ENCODE data around the gene GATA2.
A peak's percentile ranks its signal among the peaks of the same experiment; 100 is the strongest.

GATA2 gene

GRCh38 chr3:128455786-128456748 lies 36.9 kb downstream of the GATA2 start:
- ATAC-seq: no peak

GRCh38 chr3:128455116-128455515 lies 37.9 kb downstream of the GATA2 start:
- no peak for ATAC-seq

DNA sequence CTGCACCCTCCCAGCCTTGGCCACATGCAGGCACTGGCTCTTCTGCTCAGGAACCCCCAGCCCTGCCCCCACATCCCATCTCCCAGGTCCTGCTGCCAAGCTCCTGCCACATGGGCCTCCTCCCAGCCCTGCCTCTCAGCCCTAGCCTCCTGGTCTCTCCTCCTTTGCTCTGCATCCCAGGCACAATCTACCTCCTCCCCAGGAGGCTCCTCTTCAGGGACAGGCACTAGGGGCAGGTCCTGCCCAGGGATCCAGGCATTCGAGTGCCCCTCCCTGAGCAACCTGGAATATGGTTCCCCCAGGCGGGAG lies 38.7 kb downstream of the GATA2 start:
- no peak for ATAC-seq

- no peak for ATAC-seq
Measured at GRCh38 chr3:128453501-128454309, 39.3 kb downstream of the GATA2 start.

- ATAC-seq: no peak
Measured at GRCh38 chr3:128452678-128453275, 40.2 kb downstream of the GATA2 start.

- no peak for ATAC-seq
Measured at GRCh38 chr3:128452120-128452519, 40.9 kb downstream of the GATA2 start.

DNA sequence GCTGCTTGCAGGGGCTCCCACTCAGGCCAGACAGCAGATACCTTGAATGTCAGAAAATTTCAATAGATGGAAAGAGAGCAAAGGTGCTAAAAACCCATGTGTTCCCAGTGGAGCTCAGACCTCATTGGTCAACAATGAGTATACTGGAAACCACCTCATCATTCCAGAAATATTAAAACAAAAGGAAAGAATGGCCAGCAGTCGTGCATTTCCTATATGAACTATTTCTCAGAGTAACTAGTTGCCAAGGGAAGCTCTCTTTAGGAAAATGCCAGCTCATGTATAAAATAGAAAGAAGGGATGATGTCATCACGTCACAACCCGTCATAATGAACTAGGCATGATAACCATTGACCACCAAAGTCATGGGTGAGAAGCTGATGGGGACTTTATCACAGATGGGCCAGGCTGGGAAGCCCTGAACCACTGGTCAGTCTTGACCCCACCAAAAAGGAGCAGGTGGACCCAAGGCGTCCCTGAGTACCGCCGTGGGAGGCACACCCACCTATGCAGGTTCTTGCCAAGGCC lies 43.8 kb downstream of the GATA2 start:
- ATAC-seq: no peak

GRCh38 chr3:128448491-128448890 lies 44.5 kb downstream of the GATA2 start:
- peak in 1 of 2 donors; percentile 22 for ATAC-seq

GRCh38 chr3:128447561-128448013 lies 45.4 kb downstream of the GATA2 start:
- ATAC-seq: peak; percentile 72 to 86

DNA sequence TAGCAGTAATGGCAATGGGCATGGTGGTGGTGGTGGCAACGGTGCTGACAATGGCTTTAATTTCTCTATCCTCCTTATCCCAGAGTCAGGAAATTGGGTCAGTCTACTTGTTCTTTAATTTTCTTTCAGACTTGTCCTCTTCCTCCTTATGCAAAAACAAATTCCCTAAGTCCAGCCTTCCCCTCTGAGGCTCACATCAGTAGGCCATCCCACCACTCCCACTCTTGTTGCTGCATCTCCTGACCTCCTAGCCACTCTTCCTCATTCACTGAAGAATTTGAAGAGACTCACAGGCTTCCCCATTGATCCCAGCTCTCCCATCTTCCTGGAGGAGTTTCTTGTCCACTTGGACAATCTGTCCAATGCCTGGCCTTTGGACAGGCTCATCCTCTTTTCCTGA lies 46.2 kb downstream of the GATA2 start:
- ATAC-seq: no peak

DNA sequence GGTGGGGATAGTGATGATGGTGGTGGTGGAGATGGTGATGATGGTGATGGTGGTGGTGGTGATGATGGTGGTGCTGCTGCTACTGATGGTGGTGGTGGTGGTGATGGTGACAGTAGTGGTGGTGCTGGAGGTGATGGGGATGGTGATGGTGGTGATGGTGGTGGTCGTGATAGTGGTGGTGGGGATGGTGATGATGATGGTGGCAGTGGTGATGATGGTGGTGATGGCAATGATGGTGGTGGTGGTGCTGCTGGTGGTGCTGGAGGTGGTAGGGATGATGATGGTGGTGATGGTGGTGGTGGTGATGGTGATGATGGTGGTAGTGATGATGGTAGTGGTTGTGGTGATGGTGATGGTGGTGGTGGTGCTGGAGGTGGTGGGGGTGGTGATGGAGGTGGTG lies 47.6 kb downstream of the GATA2 start:
- no peak for ATAC-seq

DNA sequence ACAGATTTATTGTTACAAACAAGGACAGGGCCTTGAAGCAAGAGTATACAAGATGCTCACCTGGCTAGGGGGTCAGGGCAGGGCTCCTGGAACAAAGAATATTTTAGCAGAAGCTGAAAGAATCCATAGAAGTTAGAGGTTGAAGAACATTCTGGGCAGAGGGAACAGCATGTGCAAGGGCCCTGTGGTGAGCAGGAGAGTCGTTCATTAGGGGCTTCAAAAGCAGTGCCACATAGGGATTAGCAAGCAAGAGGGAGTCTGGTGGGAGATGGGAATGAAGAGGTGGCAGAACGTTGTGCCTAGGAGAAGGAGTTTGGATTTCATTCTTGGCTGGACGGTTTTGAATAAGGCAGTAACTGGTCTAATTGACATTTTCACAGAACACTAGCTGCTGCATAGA lies 49.2 kb downstream of the GATA2 start:
- ATAC-seq: no peak

GRCh38 chr3:128442949-128443348 lies 50.1 kb downstream of the GATA2 start:
- ATAC-seq: no peak

GRCh38 chr3:128442070-128442469 lies 50.9 kb downstream of the GATA2 start:
- no peak for ATAC-seq

DNA sequence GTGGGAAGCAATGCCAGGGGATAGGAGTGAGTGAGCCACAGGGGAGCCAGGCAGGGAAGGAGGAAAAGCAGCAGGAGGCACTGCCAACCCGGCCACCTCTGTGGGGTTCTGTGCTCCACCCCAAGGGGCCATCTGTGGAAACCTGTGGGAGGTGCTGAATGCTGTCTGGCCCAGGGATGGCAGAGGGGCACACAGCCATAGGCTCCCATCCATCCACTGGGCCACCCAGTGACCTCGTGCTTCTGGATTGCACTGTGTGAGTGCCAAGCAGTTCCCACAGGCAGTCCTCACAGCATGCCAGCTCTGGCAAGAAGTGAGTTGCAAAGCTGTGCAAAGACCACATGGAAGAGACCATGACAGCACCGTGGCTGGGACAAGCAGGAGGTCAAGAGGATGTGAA lies 53.8 kb downstream of the GATA2 start:
- no peak for ATAC-seq

DNA sequence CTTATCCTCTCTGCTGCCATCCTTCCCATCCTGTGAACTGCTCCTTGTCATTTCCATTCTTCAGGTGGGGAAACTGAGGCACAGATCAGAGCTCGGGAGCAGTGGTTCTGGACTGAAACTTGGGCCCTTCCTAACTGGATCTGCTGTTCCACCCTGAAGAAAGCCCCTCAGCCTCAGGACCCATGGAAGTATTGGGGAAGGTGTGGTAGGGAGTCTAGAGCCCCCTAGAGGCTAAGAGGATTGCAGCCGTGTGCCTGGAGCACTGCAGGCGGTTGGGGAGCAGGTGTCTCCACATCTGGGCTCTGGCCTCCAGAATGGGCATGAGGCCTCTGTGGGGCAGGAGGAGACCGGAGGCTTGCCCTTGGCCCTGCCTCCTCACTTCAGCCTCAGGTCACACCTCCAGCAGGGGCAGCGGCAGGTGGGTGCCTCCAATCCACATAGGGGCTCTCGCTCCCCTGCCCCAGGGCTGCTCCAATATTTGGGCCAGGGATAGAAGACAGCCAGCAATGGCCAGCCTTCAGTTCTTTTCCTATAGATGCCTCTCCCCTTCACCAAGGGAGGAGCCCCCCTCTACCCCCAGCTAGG lies 54.4 kb downstream of the GATA2 start:
- no peak for ATAC-seq

GRCh38 chr3:128436214-128436613 lies 56.8 kb downstream of the GATA2 start:
- ATAC-seq: no peak

- no peak for ATAC-seq
Measured at GRCh38 chr3:128435561-128435960, 57.4 kb downstream of the GATA2 start.

- no peak for ATAC-seq
Measured at GRCh38 chr3:128435058-128435457, 57.9 kb downstream of the GATA2 start.

DNA sequence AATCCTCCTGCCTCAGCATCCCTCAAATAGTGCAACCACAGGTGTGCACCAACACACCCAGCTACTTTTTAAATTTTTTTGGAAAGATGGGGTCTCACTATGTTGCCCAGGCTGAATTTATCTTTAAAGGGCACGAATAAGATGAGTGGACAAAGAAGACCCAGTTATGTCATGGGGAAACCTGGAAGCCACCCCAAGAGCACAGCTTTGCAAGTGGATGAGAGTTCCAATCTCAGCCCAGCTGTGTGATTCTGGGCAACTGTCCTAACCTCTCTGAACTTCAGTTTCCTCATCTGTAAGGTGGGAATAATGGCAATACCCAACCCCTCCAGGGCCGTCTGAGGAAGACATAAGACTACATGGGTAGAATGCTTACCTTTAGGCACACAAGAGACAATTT lies 58.5 kb downstream of the GATA2 start:
- no peak for ATAC-seq

- ATAC-seq: no peak
Measured at GRCh38 chr3:128433837-128434165, 59.2 kb downstream of the GATA2 start.

DNA sequence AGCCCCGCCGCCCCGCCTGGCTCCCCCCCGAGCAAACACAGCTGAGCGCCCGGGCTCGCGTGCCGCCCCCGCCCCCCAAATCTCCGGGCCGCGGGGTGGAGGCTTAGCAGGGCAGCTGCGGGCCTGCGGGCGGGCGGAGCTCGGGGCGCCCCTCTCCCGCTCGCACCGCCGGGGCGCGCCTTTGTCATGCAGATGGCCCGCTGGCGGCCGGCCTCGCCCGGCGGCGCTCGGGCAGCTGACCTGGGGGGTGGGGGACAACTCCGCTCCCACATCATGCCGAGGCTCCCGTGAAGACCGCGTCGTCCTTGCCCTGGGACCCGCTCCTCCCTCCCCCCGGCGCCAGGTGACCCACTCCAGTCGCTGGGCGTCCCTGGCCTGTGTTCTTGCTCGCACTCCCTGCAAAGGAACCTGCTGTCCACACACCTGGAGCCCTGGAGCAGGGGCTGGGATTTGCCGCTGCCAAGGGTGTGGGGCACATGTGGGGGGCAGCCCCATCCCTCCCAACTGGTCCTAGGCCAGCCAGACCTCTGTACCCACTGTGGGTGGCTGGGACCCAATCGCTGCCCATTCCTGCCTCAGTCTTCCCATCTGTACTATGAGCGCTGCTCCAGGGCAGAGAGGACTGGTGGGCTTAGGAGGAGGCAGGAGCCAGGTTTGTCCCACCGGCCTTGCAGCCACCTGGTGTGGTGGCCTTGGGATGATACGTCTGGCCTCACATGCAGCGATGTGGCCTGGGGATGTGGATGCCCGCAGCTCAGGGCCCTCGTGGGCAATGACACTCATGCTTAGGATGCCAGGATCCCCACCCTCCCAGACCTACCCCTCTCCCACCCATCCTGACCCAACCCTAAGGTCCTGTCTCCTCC lies 59.8 kb downstream of the GATA2 start:
- no peak for ATAC-seq
